GM21528 (cell line): ENCODE measurements around the gene ADAM10.

Source experiments
- ATAC-seq: cut with Tn5 transposase; IDR thresholded peaks from one replicate; pipeline ENCODE4 v1.9.1; 2021; ENCODE audit warnings: mild to moderate bottlenecking, moderate library complexity; ENCODE audit not compliant: unreplicated experiment, low FRiP score

ADAM10 gene

GRCh38 chr15:58558777-58559176, 190.7 kb downstream of the ADAM10 start:
- ATAC-seq = no peak

GRCh38 chr15:58556541-58556940, 193.0 kb downstream of the ADAM10 start:
- ATAC-seq = no peak

- no peak for ATAC-seq
These were observed 193.5 kb downstream of the ADAM10 start for GRCh38 chr15:58556028-58556361.

GRCh38 chr15:58555162-58556027, 194.1 kb downstream of the ADAM10 start:
- ATAC-seq = no peak

- ATAC-seq = no peak
These were observed 194.7 kb downstream of the ADAM10 start for GRCh38 chr15:58554758-58555157.

GRCh38 chr15:58553365-58553918, 196.1 kb downstream of the ADAM10 start:
- ATAC-seq = no peak

- no peak for ATAC-seq
These were observed 196.8 kb downstream of the ADAM10 start for GRCh38 chr15:58552505-58553364.

GRCh38 chr15:58551764-58552504, 197.6 kb downstream of the ADAM10 start:
- ATAC-seq = no peak

- no peak for ATAC-seq
These were observed 198.3 kb downstream of the ADAM10 start for GRCh38 chr15:58551084-58551763.

GRCh38 chr15:58549785-58550074, 199.8 kb downstream of the ADAM10 start:
- ATAC-seq = no peak

- no peak for ATAC-seq
These were observed 200.3 kb downstream of the ADAM10 start for GRCh38 chr15:58549013-58549784.

- ATAC-seq = no peak
These were observed 201.0 kb downstream of the ADAM10 start for GRCh38 chr15:58548308-58549012.

- no peak for ATAC-seq
These were observed 201.7 kb downstream of the ADAM10 start for GRCh38 chr15:58547628-58548307.

GRCh38 chr15:58546635-58547627, 202.6 kb downstream of the ADAM10 start:
- ATAC-seq = no peak

- no peak for ATAC-seq
These were observed 203.4 kb downstream of the ADAM10 start for GRCh38 chr15:58546066-58546591.

GRCh38 chr15:58545307-58546065, 204.0 kb downstream of the ADAM10 start:
- ATAC-seq = no peak
